HG03460 (cell line): ENCODE data around the gene RALGAPB.

Source experiments
- ATAC-seq: cut with Tn5 transposase; IDR thresholded peaks from one replicate; pipeline ENCODE4 v1.9.1; 2021; ENCODE audit not compliant: unreplicated experiment

The RALGAPB gene

GRCh38 chr20:38603286-38603685 lies 130.6 kb downstream of the RALGAPB start:
- ATAC-seq = no peak

GRCh38 chr20:38604873-38605303 lies 132.2 kb downstream of the RALGAPB start:
- ATAC-seq = no peak

DNA sequence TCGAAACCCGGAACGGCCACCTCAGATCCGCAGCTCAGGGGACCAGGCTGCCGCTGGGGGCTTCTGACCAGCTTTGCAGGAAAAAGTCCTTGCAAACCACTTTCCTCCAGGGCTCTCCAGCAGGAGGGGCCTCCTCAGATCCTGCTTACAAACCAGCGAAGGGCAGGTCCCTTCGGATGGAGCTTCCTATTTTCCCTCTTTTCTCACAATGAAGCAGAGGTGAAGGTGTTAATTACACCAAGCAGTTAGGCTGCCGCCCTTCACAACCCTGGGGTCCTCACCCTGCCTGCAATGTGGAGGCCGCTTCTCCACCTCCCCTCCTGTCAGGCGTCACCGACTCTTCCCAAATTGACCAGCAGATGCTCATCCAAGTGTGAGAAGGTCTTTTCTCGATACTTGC lies 134.7 kb downstream of the RALGAPB start:
- ATAC-seq = no peak

DNA sequence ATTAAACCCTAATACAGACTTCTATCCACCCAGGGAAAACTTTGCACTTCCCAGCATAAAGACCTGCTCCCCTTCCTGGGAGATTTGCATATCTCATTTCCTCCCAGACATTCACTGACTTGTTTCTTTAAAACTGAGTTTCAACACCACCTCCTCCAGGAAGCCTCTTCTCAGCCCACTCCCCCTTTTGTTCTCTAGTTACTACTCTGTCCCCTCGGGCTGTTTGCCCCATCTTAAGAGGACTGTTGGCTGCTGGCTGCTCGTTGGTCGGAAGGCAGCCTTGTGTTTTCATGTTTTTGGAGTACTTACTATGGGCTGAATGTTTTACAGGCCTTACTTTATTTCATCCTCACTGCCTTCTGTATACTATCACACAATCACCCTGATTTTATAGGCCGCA lies 135.5 kb downstream of the RALGAPB start:
- no peak for ATAC-seq

- ATAC-seq = no peak
These were observed 137.2 kb downstream of the RALGAPB start for GRCh38 chr20:38609815-38610214.

GRCh38 chr20:38610521-38610920 lies 137.9 kb downstream of the RALGAPB start:
- no peak for ATAC-seq

DNA sequence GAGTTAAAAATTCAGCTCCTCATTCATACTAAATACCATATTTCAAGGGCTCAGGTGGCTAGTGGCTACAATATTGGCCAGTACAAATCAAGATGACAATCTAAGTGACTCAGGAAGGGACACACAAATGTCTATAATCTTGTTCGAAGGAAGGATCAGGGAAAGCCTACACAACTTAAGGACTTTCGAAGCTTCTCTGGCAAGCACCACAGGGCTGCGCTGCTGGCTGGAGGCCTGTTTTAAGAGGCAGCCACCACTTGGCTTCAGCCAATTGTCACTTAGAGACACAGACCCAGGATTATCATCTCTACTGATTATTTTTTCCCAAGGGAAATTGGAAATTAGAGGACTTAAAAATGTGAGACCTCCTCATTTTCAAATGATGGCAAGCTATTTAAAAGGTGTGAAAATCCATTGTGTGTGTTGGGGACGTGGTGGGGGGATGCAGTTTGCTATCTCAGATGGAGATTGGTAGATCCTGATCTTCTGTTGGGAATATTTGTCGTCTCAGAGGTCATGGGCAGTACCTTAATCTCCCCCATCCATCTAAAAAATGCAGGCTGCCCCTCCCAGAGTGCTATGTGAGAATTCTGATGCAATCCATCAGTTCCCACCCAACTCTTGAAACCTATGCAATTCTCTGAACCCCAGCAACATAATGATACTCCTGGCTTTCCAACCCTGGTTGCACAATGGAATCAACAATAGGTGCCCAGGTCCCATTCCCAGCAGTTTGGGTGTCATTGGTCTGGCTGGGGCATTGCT lies 140.3 kb downstream of the RALGAPB start:
- no peak for ATAC-seq

DNA sequence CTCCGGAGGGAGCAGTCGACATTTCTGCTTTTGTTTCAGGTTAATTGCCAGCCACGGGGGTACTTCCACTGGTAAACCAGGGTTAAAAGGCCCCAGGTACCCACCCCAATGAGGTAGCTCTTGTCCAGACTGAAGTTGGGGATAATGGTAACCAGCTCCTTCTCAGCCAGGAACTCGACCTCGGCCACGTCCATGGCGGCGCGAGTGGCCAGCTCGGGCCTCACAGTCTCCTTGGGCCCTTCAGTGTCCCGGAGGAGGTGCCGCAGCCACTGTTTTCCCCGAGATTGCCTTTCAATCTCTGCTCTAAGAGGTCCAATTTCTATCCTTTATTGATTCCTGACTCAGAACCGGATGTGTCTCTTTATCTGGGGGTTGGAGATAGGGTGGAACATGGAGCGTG lies 142.6 kb downstream of the RALGAPB start:
- ATAC-seq = no peak

DNA sequence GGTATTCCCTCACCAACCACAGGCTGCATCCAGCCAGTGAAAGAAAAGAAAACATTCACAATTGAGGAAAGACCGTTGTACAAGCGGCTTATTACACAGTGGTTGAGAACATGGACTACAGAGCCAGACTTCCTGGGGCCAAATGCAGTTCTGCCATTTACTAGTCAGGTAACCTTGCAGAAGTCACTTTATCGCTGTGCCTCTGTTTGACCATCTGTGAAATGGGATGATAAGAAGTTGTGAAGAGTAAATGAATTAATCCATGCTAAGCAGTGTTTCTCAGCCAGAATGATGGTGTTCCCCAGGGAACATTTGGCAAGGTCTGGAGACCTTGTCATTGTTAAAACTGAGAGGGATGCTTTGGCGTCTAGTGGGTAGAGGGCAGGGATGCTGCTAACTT lies 143.8 kb downstream of the RALGAPB start:
- no peak for ATAC-seq

DNA sequence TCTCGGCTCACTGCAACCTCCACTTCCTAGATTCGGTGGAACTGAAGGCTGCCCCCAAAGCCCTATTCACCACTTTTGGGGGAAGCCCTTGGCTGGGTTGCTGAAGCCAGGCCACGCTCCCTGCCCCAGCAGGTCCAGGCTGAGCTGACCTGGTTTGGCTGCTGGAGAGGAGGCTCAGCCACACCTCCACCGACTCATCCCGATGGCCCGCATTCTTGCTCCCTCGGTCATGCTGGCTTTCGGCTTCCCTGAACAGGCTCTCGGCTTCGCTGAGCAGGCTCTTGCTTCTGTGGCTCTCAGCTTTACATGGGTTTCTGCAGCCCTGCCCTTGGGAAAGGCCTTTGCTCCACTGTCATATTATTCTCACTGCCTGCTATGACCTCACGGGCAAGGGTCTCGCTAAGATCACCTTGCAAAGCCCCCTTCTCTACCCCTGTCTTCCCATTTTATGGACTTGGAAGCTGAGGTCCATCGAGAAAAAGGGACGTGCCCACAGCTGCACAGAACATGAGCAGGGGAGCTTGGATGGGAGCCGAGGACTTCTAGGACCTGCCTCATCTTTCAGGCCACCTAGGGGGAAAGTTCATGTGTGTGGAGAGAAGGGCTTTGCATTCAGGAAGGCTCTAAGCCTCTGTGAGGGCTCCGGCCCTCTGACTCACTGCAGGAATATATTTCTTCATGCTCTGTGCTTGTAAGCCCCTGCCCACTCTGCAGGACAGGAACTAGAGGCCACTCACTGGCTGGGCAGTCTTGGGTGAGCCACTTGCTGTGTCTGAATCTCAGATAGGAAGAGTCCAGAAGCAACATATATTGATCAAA lies 144.6 kb downstream of the RALGAPB start:
- no peak for ATAC-seq

- no peak for ATAC-seq
These were observed 145.2 kb downstream of the RALGAPB start for GRCh38 chr20:38617830-38618196.

- ATAC-seq = no peak
These were observed 147.8 kb downstream of the RALGAPB start for GRCh38 chr20:38620441-38620840.

DNA sequence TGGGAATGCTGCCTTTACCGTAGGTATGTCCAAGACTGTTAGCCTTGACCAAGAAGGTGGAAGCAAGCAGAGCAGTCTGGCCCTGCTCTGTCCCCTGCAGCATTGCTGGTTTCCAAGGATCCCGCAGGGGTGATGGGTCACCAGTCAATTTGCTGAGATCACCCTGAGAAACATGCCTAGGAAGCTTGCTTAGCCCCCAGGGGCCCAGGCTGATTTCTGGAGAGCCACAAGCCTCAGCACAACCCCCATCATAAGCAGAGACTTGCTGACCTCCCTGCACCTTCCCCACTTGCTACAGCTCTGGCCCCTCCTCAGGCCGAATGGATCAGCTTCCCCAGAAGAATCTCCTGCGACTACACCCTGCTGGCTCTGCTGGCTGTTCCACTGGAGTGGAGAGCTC lies 150.4 kb downstream of the RALGAPB start:
- no peak for ATAC-seq

GRCh38 chr20:38624084-38624483 lies 151.4 kb downstream of the RALGAPB start:
- ATAC-seq = no peak

DNA sequence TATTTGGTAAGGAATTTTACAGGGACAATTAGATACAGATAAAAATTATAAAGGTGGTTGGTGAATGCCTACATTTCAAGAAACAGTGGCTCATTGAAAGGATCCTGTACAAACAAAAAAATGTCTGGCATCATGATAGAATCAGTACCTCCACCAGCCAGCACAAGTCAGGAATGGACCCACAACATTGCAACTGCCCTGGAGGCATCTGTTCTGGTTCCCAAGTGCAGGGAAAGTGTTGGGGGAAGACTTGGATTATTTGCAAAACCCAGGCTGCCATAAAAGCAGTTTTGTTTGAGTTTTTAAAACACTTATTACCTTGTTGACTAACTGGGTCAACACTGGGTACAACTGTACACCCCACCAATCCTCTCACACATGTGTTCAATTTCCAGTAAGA lies 153.3 kb downstream of the RALGAPB start:
- no peak for ATAC-seq

GRCh38 chr20:38626921-38627659 lies 154.4 kb downstream of the RALGAPB start:
- ATAC-seq = no peak
